HG03575 (cell line): ENCODE results near the gene PRR5L.

ENCODE experiments used
- ATAC-seq: cut with Tn5 transposase; IDR thresholded peaks from one replicate; pipeline ENCODE4 v1.9.1; 2021; ENCODE audit not compliant: unreplicated experiment, insufficient number of reproducible peaks, low FRiP score; ENCODE audit errors: extremely low read depth

PRR5L gene

DNA sequence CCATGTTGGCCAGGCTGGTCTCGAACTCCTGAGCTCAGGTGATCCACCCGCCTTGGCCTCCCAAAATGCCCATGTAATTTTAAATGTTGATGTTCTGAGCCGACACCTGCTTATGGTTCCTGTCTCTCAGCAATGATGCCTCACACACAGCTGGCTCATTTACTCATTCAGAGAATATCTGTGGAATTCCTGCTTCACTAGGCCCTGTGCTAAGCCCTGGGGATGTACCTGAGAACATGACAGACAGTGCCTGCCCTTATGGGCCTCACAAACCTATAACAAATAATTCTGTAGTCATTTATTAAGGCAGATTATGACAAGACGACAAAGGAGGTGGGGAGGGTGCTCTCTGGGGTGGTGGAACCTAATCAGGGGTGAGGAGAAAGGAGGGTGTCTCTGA is 93.7 kb downstream of the PRR5L start:
- ATAC-seq, result no peak

DNA sequence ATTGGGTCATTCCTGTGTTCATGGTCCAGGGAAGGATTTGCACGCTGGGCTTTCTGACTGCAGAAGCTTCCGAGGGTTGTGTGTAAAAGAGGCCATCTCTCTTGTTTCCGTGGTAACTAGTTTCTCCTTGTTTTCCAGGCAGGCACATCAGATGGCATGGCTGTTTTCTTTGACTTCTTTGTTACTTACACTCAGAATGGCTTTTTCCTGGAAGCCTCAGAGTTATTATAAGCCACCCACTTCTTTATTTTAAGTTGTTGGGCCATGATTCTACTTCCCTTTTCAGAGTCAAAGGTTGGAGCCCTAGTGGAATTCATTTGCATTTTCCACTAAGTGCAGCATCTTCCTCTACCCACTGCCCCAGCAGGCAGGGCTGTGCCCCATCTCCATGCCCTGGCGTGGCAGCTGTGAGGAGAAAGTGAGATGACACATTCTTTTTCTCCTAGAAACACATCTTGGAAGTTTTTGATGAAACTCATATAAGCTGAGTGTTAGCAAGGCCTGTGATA is 94.9 kb downstream of the PRR5L start:
- ATAC-seq, result no peak

DNA sequence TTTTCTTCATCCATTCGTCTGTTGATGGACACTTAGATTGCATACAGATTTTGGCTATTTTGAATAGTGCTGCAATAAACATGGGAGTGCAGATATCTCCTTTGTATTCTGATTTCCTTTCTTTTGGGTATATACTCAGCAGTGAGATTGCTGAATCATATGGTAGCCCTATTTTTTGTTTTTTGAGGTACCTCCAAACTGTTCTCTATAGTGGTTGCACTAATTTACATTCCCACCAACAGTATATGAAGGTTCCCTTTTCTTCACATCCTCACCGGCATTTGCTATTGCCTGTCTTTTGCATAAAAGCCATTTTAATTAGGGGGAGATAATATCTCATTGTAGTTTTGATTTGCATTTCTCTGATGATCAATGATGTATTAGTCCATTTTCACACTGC is 96.1 kb downstream of the PRR5L start:
- ATAC-seq, result no peak

- ATAC-seq, result no peak
Measured at GRCh38 chr11:36394056-36394455, 98.0 kb downstream of the PRR5L start.

- no peak for ATAC-seq
Measured at GRCh38 chr11:36394926-36395325, 98.8 kb downstream of the PRR5L start.

GRCh38 chr11:36395978-36396736 is 100.1 kb downstream of the PRR5L start:
- ATAC-seq, result no peak

- ATAC-seq, result no peak
Measured at GRCh38 chr11:36398231-36398953, 102.3 kb downstream of the PRR5L start.

- ATAC-seq, result no peak
Measured at GRCh38 chr11:36399236-36399635, 103.1 kb downstream of the PRR5L start.

GRCh38 chr11:36399745-36400144 is 103.7 kb downstream of the PRR5L start:
- ATAC-seq, result no peak

DNA sequence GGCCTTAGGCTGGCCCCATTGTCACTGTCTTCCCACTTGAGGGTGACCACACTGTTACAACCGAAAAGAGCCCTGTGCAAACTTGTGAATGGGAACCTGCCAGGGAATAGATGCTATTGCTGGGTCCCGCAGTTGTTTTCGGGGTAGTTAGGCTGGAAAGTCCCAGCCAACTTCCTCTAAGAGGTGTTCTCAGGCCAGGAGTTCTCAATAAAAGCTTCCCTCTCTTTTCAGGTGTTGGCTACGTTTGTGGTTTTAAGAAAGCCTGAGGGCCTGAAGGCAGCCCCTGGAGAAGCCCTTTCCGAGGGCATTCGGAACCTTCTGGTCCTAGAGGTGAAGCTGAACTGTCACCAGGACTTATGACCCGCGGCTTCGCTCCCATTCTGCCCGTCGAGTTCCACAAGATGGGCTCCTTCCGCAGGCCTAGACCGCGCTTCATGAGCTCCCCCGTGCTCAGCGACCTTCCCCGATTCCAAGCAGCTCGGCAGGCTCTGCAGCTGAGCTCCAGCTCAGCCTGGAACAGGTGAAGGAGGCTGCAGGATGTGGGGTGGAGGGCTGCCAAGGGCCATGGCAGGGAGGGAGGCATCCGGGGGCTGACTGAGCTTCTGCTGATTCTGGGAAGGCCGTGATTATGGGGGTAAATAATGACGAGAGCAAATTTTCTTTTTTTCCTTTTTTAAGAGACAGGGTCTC is 104.8 kb downstream of the PRR5L start:
- ATAC-seq, result no peak

GRCh38 chr11:36402568-36403170 is 106.6 kb downstream of the PRR5L start:
- no peak for ATAC-seq

GRCh38 chr11:36403661-36404060 is 107.6 kb downstream of the PRR5L start:
- no peak for ATAC-seq

DNA sequence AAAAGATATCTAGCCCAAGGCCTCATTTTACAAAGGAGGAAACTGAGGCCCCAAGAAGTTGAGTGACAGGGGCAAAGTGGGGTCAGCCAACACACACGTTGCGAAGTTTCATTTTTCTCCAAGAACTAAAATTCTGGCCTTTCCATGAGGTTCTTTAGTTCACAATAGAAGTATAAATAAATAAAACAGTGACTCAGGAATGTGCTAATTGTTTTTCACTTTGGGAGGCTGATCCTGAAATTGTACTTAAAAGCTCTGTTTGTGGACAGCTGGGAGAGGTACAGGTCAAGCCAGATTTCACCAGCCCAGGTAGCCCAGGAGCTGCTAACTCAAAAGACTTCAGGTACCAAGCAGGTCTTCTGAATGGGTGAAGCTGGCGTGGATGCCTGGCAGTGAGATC is 108.7 kb downstream of the PRR5L start:
- no peak for ATAC-seq

GRCh38 chr11:36405585-36406367 is 109.7 kb downstream of the PRR5L start:
- ATAC-seq, result no peak

GRCh38 chr11:36407356-36407755 is 111.3 kb downstream of the PRR5L start:
- ATAC-seq, result no peak

- ATAC-seq, result no peak
Measured at GRCh38 chr11:36408498-36409136, 112.5 kb downstream of the PRR5L start.

- no peak for ATAC-seq
Measured at GRCh38 chr11:36409152-36409816, 113.2 kb downstream of the PRR5L start.

- no peak for ATAC-seq
Measured at GRCh38 chr11:36411202-36411640, 115.1 kb downstream of the PRR5L start.
